ENCODE data around the gene RPS6KA1. TPM values are rescaled to one million over a fixed set of nuclear protein-coding genes. Genes with fewer than 3 reads are reported as not detected.

RPS6KA1 gene
- total RNA-seq = 10 to 100 TPM; 41.3 TPM
- polyA plus RNA-seq (2013, experiment 1 of 2) = 17.8 TPM
- polyA plus RNA-seq (2013, experiment 2 of 2) = 15.9 TPM
- long read RNA-seq, experiment 1, transcript RPS6KA1-204 (22 exons, 3,186 nt) = major isoform, 5 of 15 reads
- long read RNA-seq, experiment 1, partial matches to known transcripts = 10 of 15 reads
- long read RNA-seq, experiment 1, other reads (novel, unspliced or antisense) = 0 of 15 reads
- long read RNA-seq, experiment 2, transcript RPS6KA1-204 (22 exons, 3,186 nt) = major isoform, 117 of 135 reads
- long read RNA-seq, experiment 2, partial matches to known transcripts = 6 of 135 reads
- long read RNA-seq, experiment 2, other reads (novel, unspliced or antisense) = 12 of 135 reads
- long read RNA-seq, experiment 3, transcript RPS6KA1-204 (22 exons, 3,186 nt) = major isoform, 11 of 23 reads
- long read RNA-seq, experiment 3, partial matches to known transcripts = 8 of 23 reads
- long read RNA-seq, experiment 3, other reads (novel, unspliced or antisense) = 2 of 23 reads
- long read RNA-seq, experiment 4, partial matches to known transcripts = 1 of 3 reads
- long read RNA-seq, experiment 4, other reads (novel, unspliced or antisense) = 2 of 3 reads

DNA sequence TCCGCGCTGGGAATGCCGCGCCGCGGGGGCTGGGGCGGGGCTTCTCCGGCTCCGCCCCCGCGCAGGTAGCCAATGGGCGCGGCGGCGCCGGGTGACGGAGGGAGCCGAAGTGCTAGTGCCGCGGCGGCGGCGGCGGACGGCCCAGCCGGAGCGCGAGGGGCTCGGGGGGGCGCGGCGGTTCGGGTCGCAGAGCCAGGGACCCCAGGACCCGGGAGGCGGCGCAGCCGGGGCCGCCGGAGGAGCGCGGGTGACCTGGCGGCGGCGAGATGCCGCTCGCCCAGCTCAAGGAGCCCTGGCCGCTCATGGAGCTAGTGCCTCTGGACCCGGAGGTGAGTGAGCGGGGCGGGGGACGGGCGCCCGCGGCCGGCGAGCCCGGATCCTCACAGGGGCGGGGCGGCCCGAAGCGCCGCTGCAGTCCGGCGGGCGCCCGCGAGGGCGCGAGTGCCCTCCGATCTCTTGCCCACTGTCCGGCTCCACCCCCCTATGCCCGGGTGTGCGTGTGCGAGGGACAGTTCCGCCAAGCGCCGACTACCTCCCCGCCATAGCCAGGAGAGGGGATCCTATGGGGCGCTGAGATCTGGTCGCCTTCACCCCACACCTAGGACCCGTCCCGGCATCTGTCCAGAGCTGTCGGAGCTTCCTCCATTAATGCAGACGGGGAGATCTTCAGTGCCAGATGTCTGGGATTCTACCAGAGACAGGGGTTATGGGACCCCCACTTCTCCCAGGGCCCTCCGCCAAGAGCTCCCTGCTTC is at the start of gene RPS6KA1:
Gene RPS6KA1 (plus strand): TSS at position 107 of the 755 bp plus-strand sequence. CDS start 160 bp downstream, at position 267.
- Histone ChIP-seq H3K27me3 (ENCODE audit: control insufficient read depth, insufficient read depth, low read length, poor library complexity, severe bottlenecking) (no peaks in the 10 kb centered on the region), H3K9me3 (ENCODE audit: control insufficient read depth, low read length) (no peaks in the 10 kb centered on the region), H3K36me3 (ENCODE audit: control insufficient read depth, insufficient read depth, low read length) (no peaks in the 10 kb centered on the region), H3K4me3 (ENCODE audit: low read length) (peak within 1 kb of the TSS; percentile 93), H3K4me1 (ENCODE audit: control insufficient read depth, insufficient read depth, low read length) (no peaks in the 10 kb centered on the region), H3K9ac (ENCODE audit: extremely low read depth, low read length, poor library complexity, severe bottlenecking) (peak within 1 kb of the TSS; percentile 67), H3K27ac (ENCODE audit: low read depth, low read length) (no peak within 1 kb of the TSS)
- Mint-ChIP-seq H3K27me3 (ENCODE audit: insufficient read depth) (peaks cover 4% of the 10 kb centered on the region), H3K4me3 (peak within 1 kb of the TSS; percentile 79), H3K4me1 (peaks cover 22% of the 10 kb centered on the region), H3K36me3 (ENCODE audit: low read depth) (no peaks in the 10 kb centered on the region), H3K27ac (peak within 1 kb of the TSS; percentile 93), H3K9me3 (no peaks in the 10 kb centered on the region)
- WGBS, 2 experiments (ENCODE audit: insufficient coverage in 1 of 2, insufficient read length in 1 of 2) = 0 to 1% methylated on average over 40 to 86 of the region's 86 CpGs
- TF ChIP-seq, protein P1, sequence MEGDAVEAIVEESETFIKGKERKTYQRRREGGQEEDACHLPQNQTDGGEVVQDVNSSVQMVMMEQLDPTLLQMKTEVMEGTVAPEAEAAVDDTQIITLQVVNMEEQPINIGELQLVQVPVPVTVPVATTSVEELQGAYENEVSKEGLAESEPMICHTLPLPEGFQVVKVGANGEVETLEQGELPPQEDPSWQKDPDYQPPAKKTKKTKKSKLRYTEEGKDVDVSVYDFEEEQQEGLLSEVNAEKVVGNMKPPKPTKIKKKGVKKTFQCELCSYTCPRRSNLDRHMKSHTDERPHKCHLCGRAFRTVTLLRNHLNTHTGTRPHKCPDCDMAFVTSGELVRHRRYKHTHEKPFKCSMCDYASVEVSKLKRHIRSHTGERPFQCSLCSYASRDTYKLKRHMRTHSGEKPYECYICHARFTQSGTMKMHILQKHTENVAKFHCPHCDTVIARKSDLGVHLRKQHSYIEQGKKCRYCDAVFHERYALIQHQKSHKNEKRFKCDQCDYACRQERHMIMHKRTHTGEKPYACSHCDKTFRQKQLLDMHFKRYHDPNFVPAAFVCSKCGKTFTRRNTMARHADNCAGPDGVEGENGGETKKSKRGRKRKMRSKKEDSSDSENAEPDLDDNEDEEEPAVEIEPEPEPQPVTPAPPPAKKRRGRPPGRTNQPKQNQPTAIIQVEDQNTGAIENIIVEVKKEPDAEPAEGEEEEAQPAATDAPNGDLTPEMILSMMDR (conservative IDR thresholded peaks at IDR 0.05) = no peak
- DNase-seq = peak; percentile 91

DNA sequence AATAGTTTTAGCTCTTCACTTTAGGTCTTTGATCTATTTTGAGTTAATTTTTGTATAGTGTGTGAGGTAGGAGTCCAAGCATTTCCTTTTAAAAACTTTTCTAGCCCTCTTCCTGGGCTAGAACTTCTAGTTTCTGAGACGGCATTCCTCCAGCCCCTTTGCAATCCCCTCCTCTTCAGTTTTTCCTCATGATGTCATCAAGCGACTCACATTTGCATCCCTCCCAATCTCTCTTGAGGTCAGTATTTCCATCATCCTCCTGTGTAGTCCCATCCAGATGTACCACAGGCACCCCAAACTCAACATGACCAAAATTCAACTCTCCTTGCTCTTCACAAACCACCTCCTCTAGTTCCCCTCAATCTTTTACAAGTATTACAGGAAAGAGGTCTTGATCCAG is 46.6 kb upstream of the RPS6KA1 start:
- peak; percentile 40 for DNase-seq
- Mint-ChIP-seq H3K27me3 (ENCODE audit: insufficient read depth) (no peaks in the 10 kb centered on the region), H3K27ac (peak overlapping the region; percentile 8), H3K4me3 (no peak overlapping the region), H3K9me3 (no peaks in the 10 kb centered on the region), H3K36me3 (ENCODE audit: low read depth) (peaks cover 9% of the 10 kb centered on the region), H3K4me1 (no peaks in the 10 kb centered on the region)
- Histone ChIP-seq H3K4me3 (ENCODE audit: low read length) (no peak overlapping the region), H3K27me3 (ENCODE audit: control insufficient read depth, insufficient read depth, low read length, poor library complexity, severe bottlenecking) (no peaks in the 10 kb centered on the region), H3K4me1 (ENCODE audit: control insufficient read depth, insufficient read depth, low read length) (no peaks in the 10 kb centered on the region), H3K9ac (ENCODE audit: extremely low read depth, low read length, poor library complexity, severe bottlenecking) (no peak overlapping the region), H3K36me3 (ENCODE audit: control insufficient read depth, insufficient read depth, low read length) (peaks cover 12% of the 10 kb centered on the region), H3K27ac (ENCODE audit: low read depth, low read length) (no peak overlapping the region), H3K9me3 (ENCODE audit: control insufficient read depth, low read length) (no peaks in the 10 kb centered on the region)
- 80 to 87% methylated on average over 1 to 2 of the region's 2 CpGs for WGBS, 2 experiments (ENCODE audit: insufficient coverage in 1 of 2, insufficient read length in 1 of 2)
- TF ChIP-seq, protein P1 (conservative IDR thresholded peaks at IDR 0.05) = no peak

DNA sequence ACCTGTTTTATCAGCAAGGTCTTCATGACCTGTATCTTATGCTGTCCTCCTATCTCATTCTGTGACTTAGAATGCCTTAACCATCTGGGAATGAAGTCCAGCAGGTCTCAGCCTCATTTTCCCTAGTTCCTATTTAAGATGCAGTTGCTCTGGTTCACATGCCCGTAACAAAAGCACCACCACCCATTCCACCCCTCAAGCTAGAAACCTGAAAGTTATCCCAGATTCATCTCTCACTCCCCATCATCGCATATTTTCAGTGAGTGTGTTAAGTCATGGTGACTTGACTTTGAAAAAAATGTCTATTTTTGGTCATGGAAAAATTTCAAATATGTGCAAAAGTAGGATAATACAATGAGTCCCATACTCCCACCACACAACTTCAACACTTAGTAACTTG is 45.6 kb upstream of the RPS6KA1 start:
- WGBS, 2 experiments (ENCODE audit: insufficient coverage in 1 of 2, insufficient read length in 1 of 2) = 100% methylated on average over 2 of the region's 2 CpGs; no CpG with 5 or more reads in 1 of the 2 experiments
- Histone ChIP-seq H3K4me1 (ENCODE audit: control insufficient read depth, insufficient read depth, low read length) (no peaks in the 10 kb centered on the region), H3K9ac (ENCODE audit: extremely low read depth, low read length, poor library complexity, severe bottlenecking) (no peak overlapping the region), H3K27me3 (ENCODE audit: control insufficient read depth, insufficient read depth, low read length, poor library complexity, severe bottlenecking) (no peaks in the 10 kb centered on the region), H3K4me3 (ENCODE audit: low read length) (no peak overlapping the region), H3K36me3 (ENCODE audit: control insufficient read depth, insufficient read depth, low read length) (peaks cover 6% of the 10 kb centered on the region), H3K9me3 (ENCODE audit: control insufficient read depth, low read length) (no peaks in the 10 kb centered on the region), H3K27ac (ENCODE audit: low read depth, low read length) (no peak overlapping the region)
- no peaks in the 10 kb centered on the region for H3K4me1 Mint-ChIP-seq
- H3K9me3 Mint-ChIP-seq = no peaks in the 10 kb centered on the region
- no peaks in the 10 kb centered on the region for H3K27me3 Mint-ChIP-seq (ENCODE audit: insufficient read depth)
- H3K4me3 Mint-ChIP-seq = no peak overlapping the region
- DNase-seq = no peak
- H3K27ac Mint-ChIP-seq = no peak overlapping the region
- peaks cover 4% of the 10 kb centered on the region for H3K36me3 Mint-ChIP-seq (ENCODE audit: low read depth)
- TF ChIP-seq, protein P1 (conservative IDR thresholded peaks at IDR 0.05) = no peak

All from endodermal cell (in vitro differentiated cells).